T-helper 1 cell treated with Interleukin-12 subunit alpha and Interleukin-12 subunit beta and Interleukin-4 antibody, amounts not matched to agents 30 μg/mL and 1 μg/mL, for 36 hours (primary cell): ENCODE results near the gene CXCR6.

ENCODE experiments used
- H3K27ac Mint-ChIP-seq: one replicate; pipeline ENCODE4 v1.8.0; 2021; ENCODE audit warnings: mild to moderate bottlenecking, mixed read lengths
- H3K27me3 Mint-ChIP-seq: one replicate; pipeline ENCODE4 v1.8.0; 2021; ENCODE audit warnings: low read depth, mixed read lengths
- H3K36me3 Mint-ChIP-seq: one replicate; pipeline ENCODE4 v1.8.0; 2021; ENCODE audit warnings: low read depth, mixed read lengths
- H3K4me1 Mint-ChIP-seq: one replicate; pipeline ENCODE4 v1.8.0; 2021; ENCODE audit warnings: low read depth, mixed read lengths
- H3K4me3 Mint-ChIP-seq: one replicate; pipeline ENCODE4 v1.8.0; 2021; ENCODE audit warnings: mild to moderate bottlenecking, moderate library complexity, mixed read lengths
- H3K9me3 Mint-ChIP-seq: one replicate; pipeline ENCODE4 v1.8.0; 2021; ENCODE audit warnings: mixed read lengths

The CXCR6 gene

DNA sequence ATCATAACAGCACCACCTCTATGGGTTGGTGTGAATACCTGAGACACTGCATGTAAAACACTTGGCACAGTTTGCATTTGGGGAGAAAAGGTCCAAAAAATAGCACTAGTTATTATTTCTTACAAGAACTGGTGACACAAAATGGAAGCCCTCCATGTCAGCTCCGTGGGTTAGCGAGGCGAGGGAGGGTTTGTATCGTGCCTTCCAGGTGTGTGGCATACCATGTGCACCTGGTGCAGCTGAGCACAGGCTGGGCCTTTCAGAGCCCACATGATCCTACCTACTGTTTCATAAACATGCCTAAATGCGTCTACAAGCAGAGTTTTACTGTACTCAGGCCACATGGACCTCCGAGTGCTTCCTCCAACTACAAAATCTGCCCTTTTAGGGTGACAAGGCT is 5.6 kb downstream of the CXCR6 start:
- peaks cover 93% of the 10 kb centered on the region for H3K36me3 Mint-ChIP-seq
- H3K4me3 Mint-ChIP-seq, result peak overlapping the region; percentile 35
- no peaks in the 10 kb centered on the region for H3K9me3 Mint-ChIP-seq
- peaks cover 83% of the 10 kb centered on the region for H3K4me1 Mint-ChIP-seq
- peak overlapping the region; percentile 67 for H3K27ac Mint-ChIP-seq
- H3K27me3 Mint-ChIP-seq, result no peaks in the 10 kb centered on the region

- peak overlapping the region; percentile 35 for H3K4me3 Mint-ChIP-seq
- H3K4me1 Mint-ChIP-seq, result peaks cover 83% of the 10 kb centered on the region
- peak overlapping the region; percentile 67 for H3K27ac Mint-ChIP-seq
- no peaks in the 10 kb centered on the region for H3K27me3 Mint-ChIP-seq
- H3K36me3 Mint-ChIP-seq, result peaks cover 96% of the 10 kb centered on the region
- H3K9me3 Mint-ChIP-seq, result no peaks in the 10 kb centered on the region
Observed at GRCh38 chr3:45949432-45949831, 6.2 kb downstream of the CXCR6 start.

GRCh38 chr3:45950131-45950530 is 6.9 kb downstream of the CXCR6 start:
- H3K36me3 Mint-ChIP-seq, result peaks cover 96% of the 10 kb centered on the region
- peaks cover 76% of the 10 kb centered on the region for H3K4me1 Mint-ChIP-seq
- H3K27me3 Mint-ChIP-seq, result no peaks in the 10 kb centered on the region
- H3K4me3 Mint-ChIP-seq, result peak overlapping the region; percentile 26
- H3K9me3 Mint-ChIP-seq, result no peaks in the 10 kb centered on the region
- peak overlapping the region; percentile 67 for H3K27ac Mint-ChIP-seq

- Mint-ChIP-seq H3K27ac (peak overlapping the region; percentile 67), H3K4me1 (peaks cover 68% of the 10 kb centered on the region), H3K36me3 (peaks cover 95% of the 10 kb centered on the region), H3K4me3 (peak overlapping the region; percentile 26), H3K9me3 (no peaks in the 10 kb centered on the region), H3K27me3 (no peaks in the 10 kb centered on the region)
Observed at GRCh38 chr3:45950686-45951600, 7.7 kb downstream of the CXCR6 start.

- H3K4me3 Mint-ChIP-seq, result no peak overlapping the region
- peaks cover 92% of the 10 kb centered on the region for H3K36me3 Mint-ChIP-seq
- peaks cover 63% of the 10 kb centered on the region for H3K4me1 Mint-ChIP-seq
- H3K27ac Mint-ChIP-seq, result peak overlapping the region; percentile 67
- no peaks in the 10 kb centered on the region for H3K9me3 Mint-ChIP-seq
- H3K27me3 Mint-ChIP-seq, result no peaks in the 10 kb centered on the region
Observed at GRCh38 chr3:45951946-45952345, 8.7 kb downstream of the CXCR6 start.

DNA sequence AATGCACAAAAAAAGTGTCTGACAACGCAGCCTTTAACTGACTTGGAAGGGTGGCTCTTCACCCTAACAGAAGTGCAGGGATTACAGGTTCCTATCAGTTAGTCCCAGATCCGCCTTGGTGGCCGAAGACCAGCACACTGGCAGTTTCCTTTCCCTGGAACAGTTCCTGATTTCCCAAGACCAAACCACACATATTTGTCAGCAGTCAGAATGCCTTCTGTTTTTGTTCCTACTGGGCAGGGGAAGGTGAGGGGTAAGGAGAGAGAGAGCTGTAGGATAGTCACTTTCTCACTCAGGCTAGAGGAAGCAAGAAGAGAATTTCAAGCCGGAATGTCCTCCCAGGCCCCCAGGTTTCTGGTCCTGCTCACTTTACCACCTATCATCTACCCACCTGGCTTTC is 9.2 kb downstream of the CXCR6 start:
- Mint-ChIP-seq H3K27me3 (no peaks in the 10 kb centered on the region), H3K36me3 (peaks cover 91% of the 10 kb centered on the region), H3K9me3 (no peaks in the 10 kb centered on the region), H3K27ac (peak overlapping the region; percentile 13), H3K4me1 (peaks cover 62% of the 10 kb centered on the region), H3K4me3 (no peak overlapping the region)

DNA sequence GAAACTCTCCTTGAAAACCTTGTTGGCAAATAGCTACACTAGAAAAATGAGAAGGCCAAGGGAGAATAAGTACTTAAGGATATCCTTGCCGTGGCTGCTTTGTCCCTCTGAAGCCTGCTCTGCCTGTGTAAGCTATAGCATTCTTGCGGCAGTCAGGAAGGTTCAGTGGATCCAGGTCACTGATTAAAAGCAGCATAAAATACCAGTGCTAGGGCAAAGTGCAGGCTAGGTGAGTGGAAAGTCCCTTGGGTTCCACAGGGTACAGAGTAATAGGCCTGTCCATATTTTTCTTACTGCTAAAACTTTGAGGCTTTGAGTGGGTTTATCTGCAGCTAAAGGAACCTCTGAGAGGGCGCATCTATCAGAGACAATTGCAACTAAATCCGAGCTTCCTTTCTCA is 10.3 kb downstream of the CXCR6 start:
- Mint-ChIP-seq H3K4me3 (no peak overlapping the region), H3K27me3 (no peaks in the 10 kb centered on the region), H3K9me3 (no peaks in the 10 kb centered on the region), H3K4me1 (peaks cover 60% of the 10 kb centered on the region), H3K27ac (no peak overlapping the region), H3K36me3 (peaks cover 91% of the 10 kb centered on the region)

GRCh38 chr3:45954306-45954705 is 11.0 kb downstream of the CXCR6 start:
- no peak overlapping the region for H3K4me3 Mint-ChIP-seq
- H3K27ac Mint-ChIP-seq, result no peak overlapping the region
- H3K36me3 Mint-ChIP-seq, result peaks cover 91% of the 10 kb centered on the region
- H3K4me1 Mint-ChIP-seq, result peaks cover 58% of the 10 kb centered on the region
- H3K27me3 Mint-ChIP-seq, result no peaks in the 10 kb centered on the region
- no peaks in the 10 kb centered on the region for H3K9me3 Mint-ChIP-seq

DNA sequence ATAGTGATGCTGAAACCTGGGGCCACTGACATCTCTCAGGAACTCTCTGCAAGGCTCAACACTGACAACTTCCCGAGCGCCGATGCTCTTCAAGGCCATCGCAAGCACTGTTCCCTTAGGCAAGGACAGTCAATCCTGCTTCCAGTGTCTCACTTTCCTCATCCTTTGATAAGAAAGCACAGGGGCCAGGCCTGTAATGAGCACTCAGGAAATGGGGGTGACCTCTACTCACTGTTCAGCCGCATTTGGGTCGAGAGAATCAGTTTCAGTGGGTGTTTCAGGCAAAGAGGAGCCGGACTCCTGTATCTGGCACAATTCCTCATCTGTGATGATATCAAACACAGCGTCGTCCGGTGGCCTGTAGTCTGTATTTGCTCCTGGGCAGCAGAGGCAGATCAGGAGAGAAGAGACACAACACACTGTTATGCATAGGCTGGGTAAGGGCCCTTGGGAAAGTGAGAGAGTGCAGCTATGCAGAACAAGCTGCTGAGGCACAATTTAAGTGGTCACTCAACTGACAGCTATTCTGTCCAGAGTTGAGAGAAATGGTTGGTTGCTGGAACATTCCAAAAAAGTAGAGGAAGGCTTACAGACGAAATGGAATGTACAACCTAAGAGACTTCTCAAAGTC is 11.9 kb downstream of the CXCR6 start:
- Mint-ChIP-seq H3K4me1 (peaks cover 58% of the 10 kb centered on the region), H3K4me3 (no peak overlapping the region), H3K27ac (no peak overlapping the region), H3K27me3 (no peaks in the 10 kb centered on the region), H3K36me3 (peaks cover 91% of the 10 kb centered on the region), H3K9me3 (no peaks in the 10 kb centered on the region)

- Mint-ChIP-seq H3K27me3 (no peaks in the 10 kb centered on the region), H3K36me3 (peaks cover 94% of the 10 kb centered on the region), H3K4me3 (no peak overlapping the region), H3K9me3 (peaks cover under 1% of the 10 kb centered on the region), H3K4me1 (peaks cover 55% of the 10 kb centered on the region), H3K27ac (no peak overlapping the region)
Observed at GRCh38 chr3:45955706-45956105, 12.4 kb downstream of the CXCR6 start.

DNA sequence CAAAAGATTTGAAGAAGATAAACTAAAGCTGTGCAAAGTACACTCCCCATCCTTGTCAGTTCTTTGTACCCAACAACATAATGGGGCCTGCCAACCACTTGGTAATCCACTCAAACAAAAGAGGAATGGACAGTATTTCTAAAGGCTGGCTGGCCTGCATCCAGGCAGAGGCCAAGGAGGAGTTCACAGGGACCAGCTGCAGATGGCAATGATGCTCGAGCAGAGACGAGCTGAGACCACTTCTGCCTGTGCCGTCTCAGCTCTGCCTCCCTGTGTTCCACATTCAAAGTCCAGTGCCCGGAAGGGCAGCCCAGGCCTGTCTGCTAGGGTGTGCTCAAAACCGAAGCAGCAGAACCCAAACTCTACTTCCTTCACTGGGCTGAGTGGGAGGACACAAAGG is 14.3 kb downstream of the CXCR6 start:
- peaks cover 5% of the 10 kb centered on the region for H3K9me3 Mint-ChIP-seq
- peaks cover 91% of the 10 kb centered on the region for H3K36me3 Mint-ChIP-seq
- H3K4me1 Mint-ChIP-seq, result peaks cover 54% of the 10 kb centered on the region
- no peak overlapping the region for H3K27ac Mint-ChIP-seq
- H3K27me3 Mint-ChIP-seq, result no peaks in the 10 kb centered on the region
- H3K4me3 Mint-ChIP-seq, result no peak overlapping the region

DNA sequence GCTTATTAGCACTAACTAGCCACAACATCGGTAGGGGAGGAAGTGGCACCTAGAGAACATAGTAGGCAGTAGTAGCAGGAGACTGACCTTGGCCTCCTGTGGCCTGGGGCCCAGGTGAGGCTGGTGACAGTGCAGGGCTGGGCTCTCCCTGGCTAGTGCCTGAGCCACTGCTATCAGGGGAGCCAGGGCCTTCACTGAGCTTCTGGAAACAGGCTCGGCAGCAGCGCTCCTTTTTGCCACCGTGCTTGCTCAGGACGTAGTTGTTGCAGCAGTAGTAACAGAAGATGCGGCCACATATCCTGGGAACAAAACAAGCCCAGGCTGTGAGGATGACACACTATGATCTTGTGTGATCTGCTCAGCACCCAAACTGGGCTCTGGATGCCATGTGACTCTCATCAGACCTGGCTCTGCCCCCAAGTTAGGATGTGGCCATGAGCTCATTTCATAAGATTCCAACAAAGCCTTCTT is 15.1 kb downstream of the CXCR6 start:
- Mint-ChIP-seq H3K27me3 (no peaks in the 10 kb centered on the region), H3K36me3 (peaks cover 91% of the 10 kb centered on the region), H3K4me3 (no peak overlapping the region), H3K4me1 (peaks cover 55% of the 10 kb centered on the region), H3K9me3 (peaks cover 5% of the 10 kb centered on the region), H3K27ac (no peak overlapping the region)

- Mint-ChIP-seq H3K27ac (no peak overlapping the region), H3K4me3 (no peak overlapping the region), H3K4me1 (peaks cover 57% of the 10 kb centered on the region), H3K9me3 (peaks cover 5% of the 10 kb centered on the region), H3K27me3 (no peaks in the 10 kb centered on the region), H3K36me3 (peaks cover 91% of the 10 kb centered on the region)
Observed at GRCh38 chr3:45959201-45959600, 15.9 kb downstream of the CXCR6 start.

- H3K9me3 Mint-ChIP-seq, result peaks cover 5% of the 10 kb centered on the region
- peaks cover 92% of the 10 kb centered on the region for H3K36me3 Mint-ChIP-seq
- no peak overlapping the region for H3K4me3 Mint-ChIP-seq
- H3K4me1 Mint-ChIP-seq, result peaks cover 68% of the 10 kb centered on the region
- H3K27me3 Mint-ChIP-seq, result no peaks in the 10 kb centered on the region
- H3K27ac Mint-ChIP-seq, result no peak overlapping the region
Observed at GRCh38 chr3:45960289-45960688, 17.0 kb downstream of the CXCR6 start.

GRCh38 chr3:45962033-45962432 is 18.8 kb downstream of the CXCR6 start:
- peak overlapping the region; percentile 83 for H3K27ac Mint-ChIP-seq

More at GRCh38 chr3:45962033-45962432, 18.8 kb downstream of the CXCR6 start:
- Mint-ChIP-seq H3K27me3 (no peaks in the 10 kb centered on the region), H3K9me3 (peaks cover 5% of the 10 kb centered on the region), H3K36me3 (peaks cover 86% of the 10 kb centered on the region), H3K4me3 (peak overlapping the region; percentile 54), H3K4me1 (peaks cover 79% of the 10 kb centered on the region)
